Mesenteric fat pad (tissue), 1 donor: ENCODE data around the gene SEMA5A. TPM values are rescaled to one million over a fixed set of nuclear protein-coding genes. Genes with fewer than 3 reads are reported as not detected.
A peak's percentile ranks its signal among the peaks of the same experiment; 100 is the strongest.

Experiments
- DNase-seq: peaks from one replicate; pipeline ENCODE4 v3.0.0-alpha.2; 2020; ENCODE audit warnings: low spot score
- total RNA-seq: library from RNA; stranded (reverse); fragmentation: NEBNext Ultra II Directional; extraction: Animal tissue kit (Norgen Biotek cat#: 25700); gene quantifications from one replicate; pipeline ENCODE4 v1.2.1, GENCODE V29; 2021
- donor health status: DM: yes; HTN: yes; CAD: no.

The SEMA5A gene
- total RNA-seq, 1 donor from 2014 or later, result 7.9 TPM

GRCh38 chr5:9551567-9552537 lies 6.0 kb upstream of the SEMA5A start:
- no peak for DNase-seq

- DNase-seq, result no peak
Measured at GRCh38 chr5:9549941-9550340, 4.1 kb upstream of the SEMA5A start.

GRCh38 chr5:9547122-9547947 lies 1.5 kb upstream of the SEMA5A start:
- DNase-seq, result no peak

GRCh38 chr5:9545136-9545991 lies 511 bp downstream of the SEMA5A start:
- DNase-seq, result no peak

- peak; percentile 95 for DNase-seq
Measured at GRCh38 chr5:9544502-9545135, 1.3 kb downstream of the SEMA5A start.

- DNase-seq, result no peak
Measured at GRCh38 chr5:9544056-9544455, 1.8 kb downstream of the SEMA5A start.

GRCh38 chr5:9543311-9543920 lies 2.5 kb downstream of the SEMA5A start:
- no peak for DNase-seq

GRCh38 chr5:9540791-9541190 lies 5.1 kb downstream of the SEMA5A start:
- DNase-seq, result no peak

- no peak for DNase-seq
Measured at GRCh38 chr5:9538504-9538903, 7.4 kb downstream of the SEMA5A start.

GRCh38 chr5:9537223-9538141 lies 8.4 kb downstream of the SEMA5A start:
- no peak for DNase-seq

- DNase-seq, result no peak
Measured at GRCh38 chr5:9536717-9537116, 9.2 kb downstream of the SEMA5A start.

- DNase-seq, result no peak
Measured at GRCh38 chr5:9534881-9535517, 10.9 kb downstream of the SEMA5A start.

- DNase-seq, result no peak
Measured at GRCh38 chr5:9533562-9534364, 12.1 kb downstream of the SEMA5A start.

GRCh38 chr5:9533096-9533495 lies 12.8 kb downstream of the SEMA5A start:
- no peak for DNase-seq

- DNase-seq, result no peak
Measured at GRCh38 chr5:9529513-9529912, 16.4 kb downstream of the SEMA5A start.

GRCh38 chr5:9529041-9529480 lies 16.8 kb downstream of the SEMA5A start:
- no peak for DNase-seq

- DNase-seq, result no peak
Measured at GRCh38 chr5:9524941-9525340, 20.9 kb downstream of the SEMA5A start.
